HFFc6 (cell line): Measurements from ENCODE around the gene TSEN54. TPM values are rescaled to one million over a fixed set of nuclear protein-coding genes. Genes with fewer than 3 reads are reported as not detected.

Experiments
- DNase-seq: peaks from one replicate; pipeline ENCODE4 v3.0.0-alpha.2; 2018
- H3K27ac Mint-ChIP-seq: 2 replicates; pipeline ENCODE4 v1.8.0; 2020; ENCODE audit warnings: mild to moderate bottlenecking, mixed read lengths
- H3K27me3 Mint-ChIP-seq: 2 replicates; pipeline ENCODE4 v1.8.0; 2021; ENCODE audit warnings: mild to moderate bottlenecking, moderate library complexity, mixed read lengths; ENCODE audit not compliant: insufficient read depth
- H3K36me3 Mint-ChIP-seq: 2 replicates; pipeline ENCODE4 v1.8.0; 2021; ENCODE audit warnings: low read depth, mixed read lengths
- H3K4me1 Mint-ChIP-seq: 2 replicates; pipeline ENCODE4 v1.8.0; 2020; ENCODE audit warnings: low read depth, mixed read lengths
- H3K4me3 Mint-ChIP-seq: 2 replicates; pipeline ENCODE4 v1.8.0; 2020; ENCODE audit warnings: mild to moderate bottlenecking, moderate library complexity, mixed read lengths
- H3K9me3 Mint-ChIP-seq: 2 replicates; pipeline ENCODE4 v1.8.0; 2020; ENCODE audit warnings: mild to moderate bottlenecking, mixed read lengths
- CTCF ChIP-seq: fragments of 200-600 bp; sonication (generic); IDR thresholded peaks from 2 replicates; pipeline ENCODE4 v1.5.0; 2021; ENCODE audit warnings: antibody characterized with exemption, mild to moderate bottlenecking
- total RNA-seq, 6 experiments: library from RNA; stranded (reverse); fragmentation: NEBNext Ultra II Directional; extraction: Animal tissue kit (Norgen Biotek cat#: 25700); gene quantifications; 2 replicates in 1 of 6; 3 replicates in 5 of 6; pipeline ENCODE4 v1.2.3, GENCODE V29; 2021

The TSEN54 gene
- total RNA-seq, 6 experiments from 2014 or later, result 8.7 to 11.1 (median 9.4) TPM

- peaks cover 10% of the 10 kb centered on the region for H3K36me3 Mint-ChIP-seq
- no peak for TF ChIP-seq CTCF
- peaks cover 43% of the 10 kb centered on the region for H3K4me1 Mint-ChIP-seq
- DNase-seq, result no peak
- no peaks in the 10 kb centered on the region for H3K9me3 Mint-ChIP-seq
- H3K27ac Mint-ChIP-seq, result no peak overlapping the region; the same call in 1 of the 2 replicates
- peaks cover 1% of the 10 kb centered on the region; the same call in 1 of the 2 replicates for H3K27me3 Mint-ChIP-seq
- H3K4me3 Mint-ChIP-seq, result peak overlapping the region; percentile 86
Observed at GRCh38 chr17:75513641-75514000, 2.7 kb upstream of the TSEN54 start.

- TF ChIP-seq CTCF, result no peak
- H3K4me1 Mint-ChIP-seq, result peaks cover 38% of the 10 kb centered on the region
- H3K36me3 Mint-ChIP-seq, result peaks cover 10% of the 10 kb centered on the region
- H3K9me3 Mint-ChIP-seq, result no peaks in the 10 kb centered on the region
- peaks cover 1% of the 10 kb centered on the region; the same call in 1 of the 2 replicates for H3K27me3 Mint-ChIP-seq
- H3K27ac Mint-ChIP-seq, result peak overlapping the region; percentile 40; the same call in 1 of the 2 replicates
- peak overlapping the region; percentile 86 for H3K4me3 Mint-ChIP-seq
- DNase-seq, result no peak
Observed at GRCh38 chr17:75514299-75514918, 1.9 kb upstream of the TSEN54 start.

DNA sequence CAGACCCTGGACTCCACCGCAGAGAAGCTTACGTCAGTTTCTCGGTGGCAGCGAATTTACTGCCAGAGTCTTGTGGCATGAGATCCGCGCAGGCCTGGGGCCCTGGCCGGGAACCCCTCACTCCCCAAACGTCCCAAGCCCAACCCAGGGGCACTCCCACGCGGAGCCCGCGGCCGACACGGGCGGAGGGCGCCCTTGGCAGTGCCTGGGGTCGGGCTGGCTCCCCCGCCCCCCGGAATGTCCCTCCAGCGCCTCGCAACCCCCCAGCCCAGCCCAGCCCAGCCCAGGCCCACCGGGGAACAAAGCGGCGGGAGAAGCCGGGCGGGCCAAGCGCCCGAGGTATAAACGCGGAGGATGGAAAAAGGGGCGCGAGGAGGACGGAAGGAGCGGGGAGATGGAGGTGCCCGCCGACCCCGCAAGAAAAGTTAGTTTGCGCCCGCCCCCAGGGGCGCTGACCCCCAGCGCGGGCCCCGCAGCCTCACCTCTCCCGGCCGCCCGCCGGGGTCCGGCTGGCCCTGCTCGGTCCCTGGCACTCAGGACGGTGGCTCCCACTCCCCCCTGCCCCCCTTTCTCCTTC is 1.3 kb upstream of the TSEN54 start:
- TF ChIP-seq CTCF, result no peak
- no peak for DNase-seq
- Mint-ChIP-seq H3K9me3 (no peaks in the 10 kb centered on the region), H3K36me3 (peaks cover 13% of the 10 kb centered on the region), H3K4me3 (peak overlapping the region; percentile 86), H3K4me1 (peaks cover 38% of the 10 kb centered on the region), H3K27me3 (peaks cover 1% of the 10 kb centered on the region; the same call in 1 of the 2 replicates), H3K27ac (peak overlapping the region; percentile 40; the same call in 1 of the 2 replicates)

GRCh38 chr17:75515496-75516254 is 653 bp upstream of the TSEN54 start, which contains the start of gene CASKIN2:
CASKIN2 (minus strand) TSS chr17:75515537; CDS start chr17:75513804, 1,733 bp downstream.
- peaks cover 1% of the 10 kb centered on the region; the same call in 1 of the 2 replicates for H3K27me3 Mint-ChIP-seq
- no peaks in the 10 kb centered on the region for H3K9me3 Mint-ChIP-seq
- peak within 1 kb of the TSS; percentile 86 for H3K4me3 Mint-ChIP-seq
- DNase-seq, result peak; percentile 85
- H3K27ac Mint-ChIP-seq, result peak within 1 kb of the TSS; percentile 40; the same call in 1 of the 2 replicates
- peaks cover 13% of the 10 kb centered on the region for H3K36me3 Mint-ChIP-seq
- H3K4me1 Mint-ChIP-seq, result peaks cover 38% of the 10 kb centered on the region
- peak; percentile 99 for TF ChIP-seq CTCF

DNA sequence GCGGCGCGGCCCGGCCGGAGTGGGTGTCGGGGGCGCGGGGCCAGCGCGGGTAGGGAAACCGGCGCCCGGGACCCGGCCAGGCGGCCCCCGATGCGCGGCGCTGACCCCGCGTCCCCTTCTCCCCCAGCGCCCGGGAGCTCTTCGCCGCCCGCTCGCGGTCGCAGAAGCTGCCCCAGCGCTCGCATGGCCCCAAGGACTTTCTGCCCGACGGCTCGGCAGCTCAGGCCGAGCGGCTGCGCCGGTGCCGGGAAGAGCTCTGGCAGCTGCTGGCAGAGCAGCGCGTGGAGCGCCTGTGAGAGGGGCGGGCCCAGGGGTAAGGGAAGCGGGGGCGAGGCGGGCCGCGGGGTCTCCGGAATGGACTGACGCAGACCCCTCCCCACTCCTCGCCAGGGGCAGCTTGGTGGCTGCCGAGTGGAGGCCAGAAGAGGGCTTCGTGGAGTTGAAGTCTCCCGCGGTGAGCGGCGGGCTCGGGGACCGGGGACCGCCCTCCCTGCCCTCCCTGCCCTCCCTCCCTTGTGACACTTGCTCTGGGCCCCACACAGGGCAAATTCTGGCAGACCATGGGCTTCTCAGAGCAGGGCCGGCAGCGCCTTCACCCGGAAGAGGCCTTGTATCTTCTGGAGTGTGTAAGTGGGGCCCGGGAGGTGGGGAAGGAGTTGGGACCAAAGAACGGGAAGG is 430 bp downstream of the TSEN54 start:
- no peak for TF ChIP-seq CTCF
- no peak for DNase-seq
- H3K27me3 Mint-ChIP-seq, result peaks cover 1% of the 10 kb centered on the region; the same call in 1 of the 2 replicates
- peaks cover 37% of the 10 kb centered on the region for H3K4me1 Mint-ChIP-seq
- no peak overlapping the region for H3K27ac Mint-ChIP-seq
- peaks cover 13% of the 10 kb centered on the region for H3K36me3 Mint-ChIP-seq
- peak overlapping the region; percentile 88 for H3K4me3 Mint-ChIP-seq
- no peaks in the 10 kb centered on the region for H3K9me3 Mint-ChIP-seq
